ENCODE measurements around the gene BLVRB.

GRCh38 chr19:40422748-40423566 lies 42.6 kb downstream of the BLVRB start:
- TF ChIP-seq CTCF (IDR thresholded peaks at IDR 0.05 in 2 of 3, conservative IDR thresholded peaks at IDR 0.05 in 1 of 3; ENCODE audit: control insufficient read depth in 2 of 3, extremely low read depth in 1 of 3, insufficient read depth in 1 of 3, low read depth in 3 of 3, low read length in 3 of 3): no peak
- no peak for TF ChIP-seq REST (IDR thresholded peaks at IDR 0.05; ENCODE audit: low read depth, low read length)
- TF ChIP-seq SMC3 (IDR thresholded peaks at IDR 0.05; ENCODE audit: borderline replicate concordance, low read length): no peak
- TF ChIP-seq SREBF1 (IDR thresholded peaks at IDR 0.05; ENCODE audit: low read length): no peak
- TF ChIP-seq RAD21 (IDR thresholded peaks at IDR 0.05; ENCODE audit: insufficient read depth, low read depth, low read length): no peak
- TF ChIP-seq ETV6 (conservative IDR thresholded peaks at IDR 0.05 in 1 of 2, IDR thresholded peaks at IDR 0.05 in 1 of 2; ENCODE audit: borderline replicate concordance in 1 of 2, low read depth in 1 of 2): no peak
- no peak for TF ChIP-seq POU2F2 (IDR thresholded peaks at IDR 0.05; ENCODE audit: borderline replicate concordance, low read depth, low read length)
- no peak for TF ChIP-seq ATF2 (IDR thresholded peaks at IDR 0.05; ENCODE audit: low read length)
- no peak for TF ChIP-seq SRF (IDR thresholded peaks at IDR 0.05; ENCODE audit: low read depth in 2 of 2, low read length in 2 of 2)

Measured in GM12878 (cell line).